HG03280 (cell line): ENCODE results near the gene GNG13.
"Not testable (repeated sequence)": the region's sequence is repeated elsewhere in the genome, so short reads cannot be mapped to it uniquely, and the experiment has no call there.

Source experiments
- ATAC-seq: cut with Tn5 transposase; IDR thresholded peaks from one replicate; pipeline ENCODE4 v1.9.1; 2021; ENCODE audit warnings: mild to moderate bottlenecking, moderate library complexity; ENCODE audit not compliant: unreplicated experiment

The GNG13 gene

DNA sequence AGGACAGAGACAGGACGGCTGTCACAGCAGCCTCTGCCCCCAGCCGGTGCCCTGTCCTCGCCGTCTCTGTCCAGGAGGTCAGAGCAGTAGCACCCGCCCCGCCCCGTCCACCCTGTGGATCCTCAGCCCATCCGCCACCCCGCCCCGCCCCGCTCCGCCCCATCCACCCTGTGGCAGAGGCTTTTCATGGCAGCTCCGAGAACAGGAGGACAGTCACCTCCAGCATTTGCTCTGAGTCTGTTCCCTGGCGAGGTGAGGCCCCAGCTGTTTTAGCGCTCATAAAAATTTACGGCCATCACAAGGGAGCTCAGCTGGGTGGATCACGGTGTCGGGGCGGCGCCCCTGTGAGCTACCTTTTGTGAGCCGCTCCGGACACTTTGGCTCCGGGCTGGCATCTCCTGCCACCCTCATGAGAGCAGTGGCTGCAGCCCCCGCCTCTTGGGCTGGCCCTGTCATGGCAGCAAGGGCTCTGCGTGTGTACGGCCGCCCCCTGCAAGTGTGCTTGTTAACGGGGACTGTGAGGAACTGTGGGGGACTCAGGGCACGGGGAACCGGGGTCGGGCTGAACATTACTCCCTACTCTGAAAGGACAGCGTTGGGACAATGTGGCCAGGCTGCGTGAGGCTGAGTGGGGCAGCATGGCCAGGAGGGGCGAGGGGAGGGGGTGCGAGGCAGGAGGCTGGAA, 32.3 kb upstream of the GNG13 start:
- ATAC-seq: no peak

DNA sequence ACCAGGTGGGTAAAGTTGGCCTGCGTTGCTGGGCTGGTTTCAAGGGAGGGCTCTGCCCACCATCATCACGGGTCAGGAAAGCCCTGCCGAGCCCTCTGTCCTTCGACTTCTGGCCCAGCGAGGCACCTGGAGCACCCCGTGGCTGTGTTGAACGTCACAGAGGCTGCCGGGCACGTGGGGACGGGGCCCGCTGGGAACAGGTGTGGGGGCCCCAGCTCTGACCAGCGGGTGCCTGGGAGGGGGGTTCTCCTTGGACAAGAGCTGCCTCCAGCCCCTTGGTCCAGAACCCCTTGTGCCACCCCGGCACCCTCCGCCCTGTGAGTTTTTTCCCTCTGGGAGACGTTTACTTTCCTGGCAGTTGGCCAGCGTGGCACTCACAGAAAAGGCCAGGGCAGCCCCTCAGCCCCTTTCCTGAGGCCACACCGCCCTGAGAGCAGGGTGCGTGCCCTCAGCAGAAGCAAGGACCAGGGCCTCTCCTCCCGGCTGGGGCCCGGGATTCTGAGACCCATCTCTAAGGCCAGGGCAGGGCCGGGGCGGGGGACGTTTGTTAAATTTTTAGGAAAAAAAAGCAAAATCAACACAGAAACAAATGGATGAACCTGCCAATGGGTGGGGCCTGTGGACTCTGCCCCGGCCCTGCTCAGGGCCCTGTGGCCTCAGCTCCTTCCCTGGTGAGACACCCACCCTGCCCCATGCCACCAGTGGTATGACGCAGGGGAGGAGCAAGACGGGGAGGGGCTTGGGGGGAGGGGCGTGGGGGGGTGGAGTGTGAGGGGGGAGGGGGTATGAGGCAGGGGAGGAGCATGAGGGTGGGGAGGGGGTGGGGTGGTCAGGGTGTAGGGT, 31.3 kb upstream of the GNG13 start:
- ATAC-seq: no peak

DNA sequence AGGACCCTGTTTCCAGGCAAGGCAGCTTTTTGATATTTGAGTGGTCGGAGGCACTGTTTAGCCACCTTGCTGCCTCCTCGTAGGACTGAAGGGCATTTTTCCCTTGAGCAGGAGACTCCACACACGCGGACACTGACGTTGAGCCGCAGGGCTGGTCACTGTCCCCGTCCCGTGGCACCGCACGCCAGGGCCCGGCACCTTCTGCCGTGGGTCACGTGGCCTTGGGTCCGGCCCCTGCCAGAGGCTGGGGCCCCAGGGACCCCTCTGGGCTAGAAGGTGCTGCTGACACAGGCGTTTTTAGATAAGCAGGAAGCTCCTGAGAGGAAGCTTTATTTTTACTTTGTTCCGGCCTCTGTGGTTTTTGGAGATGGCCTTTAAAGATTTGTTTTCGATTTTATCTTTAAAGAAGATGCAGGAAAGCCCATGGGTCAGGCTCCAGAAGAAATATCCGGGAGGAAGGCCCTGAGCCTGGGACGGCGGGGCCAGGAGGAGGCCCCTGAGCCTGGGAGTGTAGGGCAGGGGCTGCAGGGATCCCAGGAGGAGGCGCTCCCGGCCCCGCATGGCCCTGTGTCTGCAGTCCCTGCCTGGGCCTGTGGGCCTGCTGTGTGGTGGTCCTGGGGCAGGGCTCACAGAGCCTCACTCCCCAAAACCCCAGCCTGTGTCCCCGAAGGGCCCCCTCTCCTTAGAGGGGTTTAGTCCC, 30.5 kb upstream of the GNG13 start:
- ATAC-seq: no peak

DNA sequence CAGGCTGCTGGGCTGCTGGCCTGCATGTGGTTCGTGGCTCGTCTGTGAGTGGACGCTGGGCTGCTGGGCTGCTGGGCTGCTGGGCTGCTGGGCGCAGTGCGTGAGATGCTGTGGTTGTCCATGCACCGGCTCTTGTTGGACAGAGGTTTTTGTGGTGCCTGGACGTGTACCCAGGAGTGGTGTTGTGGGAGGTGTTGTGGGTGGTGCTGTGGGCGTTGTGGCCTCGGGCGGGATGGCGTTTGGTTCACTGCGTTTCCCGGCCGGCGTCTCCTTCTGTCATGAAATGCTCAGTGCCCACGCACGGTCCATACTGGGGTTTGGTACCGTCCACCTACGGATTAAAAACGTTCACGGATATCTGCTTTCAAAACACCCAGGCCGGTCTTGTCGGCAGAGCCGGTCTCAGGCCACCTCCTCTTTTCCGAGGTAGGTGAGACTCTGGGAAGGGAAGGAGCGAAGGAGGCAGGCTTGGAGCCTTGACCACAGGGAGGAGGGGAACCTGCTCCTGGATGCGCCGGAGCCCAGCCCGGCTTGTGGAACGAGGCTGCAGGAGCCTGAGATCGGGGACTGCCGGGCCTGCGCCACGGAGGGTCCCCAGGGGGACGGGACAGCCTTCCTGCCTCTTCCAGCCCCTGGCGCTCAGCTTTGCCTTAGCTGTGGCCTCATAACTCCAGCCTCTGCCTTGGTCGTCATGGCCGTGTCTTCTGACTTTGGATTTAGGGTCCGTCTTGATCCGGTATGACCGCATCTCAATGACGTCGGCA, 29.8 kb upstream of the GNG13 start:
- ATAC-seq: no peak

DNA sequence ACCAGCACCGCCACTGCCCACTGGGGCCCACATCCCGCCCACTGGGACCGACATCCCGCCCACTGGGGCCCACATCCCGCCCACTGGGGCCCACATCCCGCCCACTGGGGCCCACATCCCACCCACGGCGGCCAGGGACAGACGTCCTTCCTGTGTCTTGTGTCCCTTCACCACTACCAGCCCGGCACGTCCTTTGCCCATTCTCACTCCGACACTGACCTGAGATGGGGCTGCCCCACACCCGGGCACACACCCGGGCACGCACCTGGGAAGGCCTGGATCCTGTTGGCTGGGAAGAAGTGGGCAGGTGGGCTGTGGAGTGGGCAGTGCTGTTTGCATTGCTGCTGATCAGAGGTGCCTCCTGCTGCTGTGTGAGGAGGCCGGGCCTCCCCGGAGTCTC, 28.4 kb upstream of the GNG13 start:
- no peak for ATAC-seq

DNA sequence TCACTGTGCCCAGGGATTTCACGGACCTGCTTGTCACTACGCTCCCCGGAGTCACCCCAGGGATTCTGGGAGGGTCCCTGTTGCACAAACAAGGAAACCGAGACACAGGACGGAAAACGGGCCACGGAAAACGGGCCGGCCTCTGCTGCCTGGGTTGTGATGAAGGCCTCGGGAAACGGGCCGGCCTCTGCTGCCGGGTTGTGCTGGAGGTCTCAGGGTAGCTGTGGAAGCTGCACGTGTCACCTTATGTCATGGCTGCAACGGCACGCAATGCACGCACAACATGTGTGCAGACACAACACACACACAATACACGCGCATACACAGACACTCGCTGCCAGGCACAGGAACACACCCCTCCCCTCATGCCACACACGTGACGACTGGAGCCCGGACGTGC, 27.0 kb upstream of the GNG13 start:
- no peak for ATAC-seq

DNA sequence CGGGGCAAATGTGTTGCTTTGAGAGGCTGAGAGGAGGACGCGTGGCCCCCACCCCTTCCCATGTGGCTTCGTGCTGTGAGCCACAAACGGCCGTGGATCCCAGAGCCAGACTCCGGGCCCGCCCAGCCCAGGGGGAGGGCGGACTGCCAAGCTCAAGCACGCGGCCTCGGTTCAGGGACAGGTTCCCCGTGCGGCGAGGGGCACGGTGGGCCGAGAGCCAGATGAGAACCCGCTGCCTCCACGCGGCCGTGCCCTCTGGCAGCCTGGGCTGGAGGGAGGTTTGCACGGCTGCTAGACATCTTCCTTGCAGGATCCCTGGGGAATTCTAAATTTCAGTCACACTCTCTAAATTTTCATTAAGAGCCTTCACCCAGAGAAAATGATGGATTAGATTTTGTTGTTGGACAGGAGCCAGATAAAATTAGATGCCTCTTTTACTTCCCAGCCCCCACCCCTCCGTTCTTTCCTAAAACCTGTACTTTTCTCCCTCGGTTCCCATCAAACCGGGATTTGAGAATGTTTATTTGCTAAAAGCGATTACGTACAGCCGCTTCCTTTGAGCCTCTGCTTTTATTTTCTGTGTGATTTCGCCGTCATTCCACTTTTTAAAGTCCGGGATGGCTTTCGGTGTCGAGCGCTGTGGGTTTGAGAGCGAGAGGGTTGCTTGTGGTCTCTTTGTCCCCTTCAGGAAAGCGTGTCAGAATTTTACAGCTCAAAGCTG, 25.0 kb upstream of the GNG13 start:
- ATAC-seq: no peak

DNA sequence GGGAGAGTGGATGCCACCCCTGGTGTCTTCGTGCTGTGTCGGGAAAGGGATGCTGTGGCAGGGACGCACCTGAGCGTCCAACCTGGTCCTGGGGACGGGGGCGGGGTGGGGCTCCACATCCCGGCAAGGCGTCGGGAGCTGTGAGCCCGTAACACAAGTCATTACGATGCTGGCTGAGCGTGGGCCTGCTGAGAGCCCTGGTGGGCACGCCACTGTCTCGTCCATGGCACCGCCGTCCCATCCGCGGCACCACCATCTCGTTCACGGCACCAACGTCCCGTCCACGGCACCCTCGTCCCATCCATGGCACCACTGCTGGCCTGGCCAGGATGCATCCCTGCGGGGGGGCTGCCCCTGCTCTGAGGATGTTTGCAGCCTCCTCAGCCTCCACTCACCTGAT, 24.1 kb upstream of the GNG13 start:
- no peak for ATAC-seq

DNA sequence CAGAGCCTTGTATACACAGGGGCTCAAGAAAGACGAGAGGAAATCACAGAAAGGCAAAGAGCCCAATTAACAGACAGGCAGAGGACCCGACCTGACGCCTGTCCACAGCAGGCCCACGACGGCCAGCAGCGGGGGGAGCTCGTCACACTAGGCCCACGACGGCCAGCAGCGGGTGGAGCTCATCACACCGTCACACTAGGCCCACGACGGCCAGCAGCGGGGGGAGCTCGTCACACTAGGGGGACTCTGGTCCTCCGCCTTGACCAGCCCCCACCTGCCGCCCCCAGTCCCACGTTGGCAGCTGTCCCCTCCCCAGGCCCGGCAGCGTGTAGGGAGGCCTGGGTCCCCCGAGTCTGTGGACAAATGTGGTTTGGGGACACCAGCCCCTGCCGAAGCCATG, 23.7 kb upstream of the GNG13 start:
- ATAC-seq: no peak

DNA sequence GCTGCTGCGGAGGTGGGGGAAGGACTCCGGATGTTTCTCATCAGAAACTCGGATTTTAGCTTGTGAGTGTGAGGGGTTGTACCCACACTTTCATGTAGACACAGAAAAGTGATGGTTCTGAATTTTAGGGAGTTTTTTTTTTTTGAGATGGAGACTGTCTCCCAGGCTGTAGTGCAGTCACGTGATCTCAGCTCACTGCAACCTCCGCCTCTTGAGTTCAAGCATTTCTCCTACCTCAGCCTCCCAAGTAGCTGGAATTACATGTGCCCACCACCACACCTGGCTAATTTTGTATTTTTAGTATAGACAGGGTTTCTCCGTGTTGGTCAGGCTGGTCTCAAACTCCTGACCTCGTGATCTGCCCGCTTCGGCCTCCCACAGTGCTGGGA, 22.4 kb upstream of the GNG13 start:
- ATAC-seq: no peak

DNA sequence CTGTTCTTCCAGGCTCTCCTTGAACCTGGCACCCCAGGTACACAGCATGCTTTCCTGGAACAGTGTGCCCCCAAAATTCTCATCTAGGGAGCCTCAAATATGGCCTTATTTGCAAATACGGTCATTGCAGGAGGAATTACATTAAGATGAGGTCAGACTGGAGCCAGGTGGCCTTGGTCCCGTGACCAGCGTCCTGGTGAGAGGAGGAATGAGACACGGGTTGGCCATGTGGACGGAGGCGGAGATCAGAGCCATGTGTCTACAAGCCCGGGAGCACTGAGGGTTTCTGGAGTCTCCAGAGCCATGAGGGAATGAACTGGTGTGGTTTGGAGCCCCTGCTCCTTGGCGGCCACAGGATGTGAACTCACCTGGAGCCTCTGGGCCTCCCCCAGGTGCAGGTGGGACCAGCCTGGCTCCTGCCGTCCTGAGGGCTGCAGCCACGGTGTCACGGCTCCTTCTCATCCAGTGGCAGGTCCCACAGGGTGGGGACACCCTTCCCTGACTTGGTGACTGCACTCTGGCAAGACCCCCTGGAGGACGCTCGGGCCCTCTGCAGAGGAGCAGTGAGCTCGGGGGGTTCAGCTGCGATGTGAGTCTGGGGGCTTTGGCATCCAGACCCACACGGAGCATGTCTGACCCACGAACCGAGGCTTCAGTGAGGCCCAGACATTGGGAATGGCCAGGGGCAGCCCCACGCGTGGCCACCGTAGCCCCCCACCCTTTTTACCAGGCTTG, 21.8 kb upstream of the GNG13 start:
- no peak for ATAC-seq

DNA sequence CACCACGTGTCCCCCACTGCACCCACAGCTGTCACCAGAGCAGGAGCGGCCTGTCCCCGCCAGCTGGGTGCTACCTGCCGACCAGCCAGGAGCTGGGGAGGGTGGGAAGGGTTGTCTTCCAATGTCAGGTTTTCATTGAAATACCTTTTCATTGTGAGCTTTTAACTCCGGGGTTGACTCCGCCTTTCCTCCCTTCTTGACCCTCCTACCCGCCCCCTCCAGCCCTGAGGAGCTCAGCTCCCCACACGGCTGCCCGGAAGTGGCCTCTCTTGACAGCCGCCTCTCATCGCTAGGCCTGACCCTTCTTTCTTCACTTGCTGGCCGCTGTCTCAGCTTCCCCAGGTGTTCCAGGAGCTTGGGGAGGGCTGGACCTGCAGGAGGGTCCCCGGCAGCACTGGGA, 21.2 kb upstream of the GNG13 start:
- ATAC-seq: no peak

DNA sequence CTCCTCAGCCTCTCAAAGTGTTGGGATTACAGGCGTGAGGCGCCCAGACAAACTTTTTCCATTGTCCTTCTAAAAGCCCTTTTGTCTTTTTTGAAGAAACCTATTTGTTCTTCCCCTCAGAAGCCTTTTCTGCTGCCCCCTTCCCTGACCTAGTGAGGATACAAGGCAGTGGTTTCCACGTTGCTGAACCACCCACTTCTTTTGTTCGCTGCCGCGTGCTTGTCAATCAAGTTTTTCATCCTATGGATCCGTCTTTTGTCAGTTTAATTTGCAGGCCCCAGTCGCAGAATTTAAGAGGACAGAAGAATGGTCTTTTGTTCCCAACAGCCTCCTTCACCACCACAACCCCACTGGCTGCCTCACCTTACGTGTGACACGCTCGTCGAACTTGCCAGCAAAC, 20.2 kb upstream of the GNG13 start:
- ATAC-seq: no peak

DNA sequence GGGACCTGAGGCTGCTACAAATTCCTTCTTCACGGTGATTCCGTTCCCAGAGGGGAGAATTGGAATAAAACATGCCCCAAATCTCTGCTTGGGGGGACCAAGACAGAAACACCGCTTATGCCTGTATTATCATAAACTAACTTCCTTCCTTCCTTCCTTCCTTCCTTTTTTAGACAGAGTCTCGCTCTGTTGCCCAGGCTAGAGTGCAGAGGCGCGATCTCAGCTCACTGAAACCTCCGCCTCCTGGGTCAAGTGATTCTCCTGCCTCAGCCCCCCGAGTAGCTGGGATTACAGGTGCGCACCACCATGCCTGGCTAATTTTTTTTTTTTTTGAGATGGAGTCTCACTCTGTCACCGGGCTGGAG, 19.5 kb upstream of the GNG13 start:
- not testable (repeated sequence) for ATAC-seq

DNA sequence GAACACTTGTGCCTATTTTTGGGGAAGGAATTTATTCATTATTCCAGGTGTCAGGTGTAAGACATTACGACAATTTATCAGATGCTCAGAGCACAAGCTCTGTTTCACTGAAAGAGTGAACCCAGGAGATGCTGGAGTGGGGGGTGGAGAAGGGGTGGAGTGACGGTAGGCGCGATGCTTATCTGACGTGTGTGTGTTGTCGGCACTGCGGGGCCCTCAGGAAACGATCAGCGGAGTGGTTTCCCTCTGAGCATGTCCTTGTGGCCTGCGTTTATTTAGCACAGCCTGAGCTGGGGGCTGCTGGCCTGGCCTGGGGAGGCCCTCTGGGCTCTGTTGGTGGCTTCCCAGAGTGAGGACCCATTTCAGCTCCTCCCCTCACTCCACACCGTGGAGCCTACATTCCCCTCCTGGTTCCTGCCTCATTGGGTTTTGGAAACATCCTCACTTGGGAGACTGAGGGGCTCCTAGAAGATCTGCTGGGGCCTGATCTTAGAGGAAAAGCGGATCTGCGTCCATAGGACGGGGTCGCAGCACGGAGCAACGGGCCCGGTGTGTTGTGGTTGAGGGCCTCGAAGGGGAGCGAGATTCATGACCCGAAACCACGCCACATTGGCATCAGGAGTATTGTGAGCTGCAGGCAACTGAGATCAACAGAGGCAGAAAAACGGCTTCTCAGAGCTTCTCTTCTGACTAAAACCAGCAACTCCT, 19.0 kb upstream of the GNG13 start:
- no peak for ATAC-seq

DNA sequence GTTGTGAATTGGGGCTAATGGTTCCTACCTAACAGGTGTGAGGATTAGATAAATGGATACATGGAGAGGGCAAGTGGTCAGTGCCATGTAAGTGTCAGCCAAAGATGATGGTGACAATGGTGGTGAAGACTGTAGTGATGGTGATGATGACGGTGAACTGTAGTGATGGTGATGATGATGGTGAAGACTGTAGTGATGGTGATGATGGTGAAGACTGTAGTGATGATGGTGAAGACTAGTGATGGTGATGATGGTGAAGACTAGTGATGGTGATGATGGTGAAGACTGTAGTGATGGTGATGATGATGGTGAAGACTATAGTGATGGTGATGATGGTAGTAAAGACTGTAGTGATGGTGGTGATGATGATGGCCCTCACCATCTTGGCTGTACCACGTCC, 18.1 kb upstream of the GNG13 start:
- ATAC-seq: no peak

DNA sequence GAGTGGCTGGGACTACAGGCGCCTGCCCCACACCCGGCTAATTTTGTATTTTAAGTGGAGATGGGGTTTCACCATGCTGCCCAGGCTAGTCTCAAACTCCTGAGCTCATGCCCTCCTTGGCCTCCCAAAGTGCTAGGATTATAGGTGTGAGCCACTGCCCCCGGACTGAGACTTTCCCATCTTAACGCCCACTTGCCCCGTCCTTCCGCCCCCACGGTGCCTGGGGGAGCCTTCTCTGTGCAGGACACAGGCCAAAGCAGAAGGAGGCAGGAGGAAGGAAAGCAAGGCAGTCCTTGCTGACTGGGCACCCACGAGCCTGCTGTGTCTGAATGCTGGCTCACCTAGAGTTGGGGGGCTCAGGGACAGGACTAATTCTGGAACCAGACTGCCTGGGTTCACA, 17.6 kb upstream of the GNG13 start:
- ATAC-seq: no peak

DNA sequence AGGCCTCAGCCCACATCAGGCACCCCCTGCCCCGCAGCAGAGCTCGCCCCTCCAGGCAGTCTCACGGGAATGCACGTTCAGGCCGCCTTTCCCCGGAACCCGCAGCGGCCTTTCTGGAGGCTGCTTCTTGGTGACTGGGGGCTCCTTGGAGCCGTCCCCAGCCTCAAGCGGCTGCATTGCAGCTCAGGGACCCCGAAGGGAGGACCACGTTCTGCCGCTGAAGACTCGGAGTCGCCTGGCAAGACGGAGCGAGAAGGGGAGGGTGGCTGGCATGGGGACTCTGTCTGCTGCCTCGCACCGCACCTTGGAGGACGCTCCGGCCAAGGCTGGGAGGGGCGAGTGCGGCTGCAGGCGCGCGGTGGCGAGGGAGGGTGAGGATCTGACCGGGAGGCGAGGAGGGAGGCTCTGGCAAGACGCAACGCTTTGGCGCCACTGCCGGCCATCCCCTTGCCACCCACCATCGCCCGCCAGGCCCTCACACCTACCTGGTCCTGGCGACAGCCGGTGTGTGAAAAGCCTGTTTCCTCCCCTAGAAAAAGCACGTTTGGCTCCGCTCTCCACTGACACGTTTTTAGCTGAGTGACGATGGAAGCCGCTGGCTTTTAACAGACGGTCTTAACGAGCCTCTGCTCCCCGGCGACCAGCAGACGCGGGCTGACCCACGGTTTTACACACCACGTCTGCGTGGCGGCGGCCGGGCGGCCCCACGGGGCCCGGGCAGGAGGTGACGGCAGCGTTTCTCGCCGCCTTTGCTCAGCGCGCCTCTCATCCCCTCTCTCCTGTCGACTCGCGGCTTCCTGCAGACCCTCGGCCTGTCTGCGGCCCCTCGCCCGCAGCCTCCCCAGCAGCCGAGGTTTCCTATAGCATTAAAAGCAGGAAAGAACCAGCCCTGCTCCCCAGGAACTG, 16.7 kb upstream of the GNG13 start:
- ATAC-seq: no peak
